Fibroblast of lung (primary cell): Measurements from ENCODE around the gene PFAS. TPM values are rescaled to one million over a fixed set of nuclear protein-coding genes. Genes with fewer than 3 reads are reported as not detected.

ENCODE experiments used
- DNase-seq, 2 donors: peaks; one replicate each; pipeline versions ENCODE4 v3.0.0 to v3.0.0-alpha.2; 2010; ENCODE audit warnings: low read depth in 2 of 2
- H2AFZ ChIP-seq: 2 replicates; pipeline ENCODE4 v1.5.1; 2012; ENCODE audit warnings: low read length, control low read depth, inconsistent platforms
- H3K27ac ChIP-seq: 2 replicates; pipeline ENCODE4 v1.5.1; 2011; ENCODE audit warnings: low read length, control low read depth; ENCODE audit not compliant: insufficient read depth
- H3K27me3 ChIP-seq: 2 replicates; pipeline ENCODE4 v1.5.1; 2011; ENCODE audit warnings: mild to moderate bottlenecking, low read length; ENCODE audit not compliant: control insufficient read depth, insufficient read depth
- H3K36me3 ChIP-seq: 2 replicates; pipeline ENCODE4 v1.5.1; 2011; ENCODE audit warnings: low read length; ENCODE audit not compliant: control insufficient read depth, insufficient read depth
- H3K4me1 ChIP-seq: 2 replicates; pipeline ENCODE4 v1.5.1; 2011; ENCODE audit warnings: low read length; ENCODE audit not compliant: control insufficient read depth, insufficient read depth; ENCODE audit errors: extremely low read depth
- H3K4me2 ChIP-seq: 2 replicates; pipeline ENCODE4 v1.5.1; 2011; ENCODE audit warnings: low read length, control low read depth; ENCODE audit not compliant: insufficient read depth; ENCODE audit errors: extremely low read depth
- H3K4me3 ChIP-seq, 4 experiments: fragments of 200-600 bp in 1 of 4; sonication (generic) in 1 of 4; replicated peaks in 1 of 4; 2 replicates each; pipeline ENCODE4 v1.5.1; 2011 to 2016; ENCODE audit warnings: low read length in 4 of 4, low read depth in 3 of 4, mild to moderate bottlenecking in 3 of 4, control low read depth in 2 of 4, inconsistent platforms in 1 of 4, mixed read lengths in 1 of 4; ENCODE audit not compliant: insufficient read depth in 1 of 4; ENCODE audit errors: control extremely low read depth in 1 of 4
- H3K79me2 ChIP-seq: 2 replicates; pipeline ENCODE4 v1.5.1; 2012; ENCODE audit warnings: mild to moderate bottlenecking, low read length, inconsistent platforms; ENCODE audit not compliant: control insufficient read depth, insufficient read depth
- H3K9ac ChIP-seq: 2 replicates; pipeline ENCODE4 v1.5.1; 2011; ENCODE audit warnings: mild to moderate bottlenecking, low read length, control low read depth; ENCODE audit not compliant: insufficient read depth
- H3K9me3 ChIP-seq: 2 replicates; pipeline ENCODE4 v1.5.1; 2012; ENCODE audit warnings: low read depth, low read length; ENCODE audit not compliant: control insufficient read depth, insufficient read depth
- H4K20me1 ChIP-seq: 2 replicates; pipeline ENCODE4 v1.5.1; 2011; ENCODE audit warnings: low read length; ENCODE audit not compliant: control insufficient read depth, insufficient read depth; ENCODE audit errors: extremely low read depth
- CTCF ChIP-seq, 2 donors: IDR thresholded peaks in 1 of 2; conservative IDR thresholded peaks in 1 of 2; 1 replicate in 1 of 2; 2 replicates in 1 of 2; pipeline ENCODE4 v1.5.1; 2011 to 2012; ENCODE audit warnings: low read length in 2 of 2, control low read depth in 1 of 2, inconsistent platforms in 1 of 2, low read depth in 1 of 2, mild to moderate bottlenecking in 1 of 2
- EZH2 ChIP-seq: IDR thresholded peaks from 2 replicates; pipeline ENCODE4 v1.5.1; 2012; ENCODE audit warnings: low read length, control low read depth, mild to moderate bottlenecking; ENCODE audit errors: missing control alignments
- polyA plus RNA-seq, 2 donors: library from polyadenylated mRNA; depleted of rRNA in 1 of 2; stranded (reverse) in 1 of 2; unstranded in 1 of 2; fragments of >200 nt; gene quantifications; 2 replicates each; pipeline ENCODE4 v1.2.1, GENCODE V29; 2011 to 2012; ENCODE audit warnings: missing spikeins in 1 of 2
- total RNA-seq: library from RNA; depleted of rRNA; stranded (reverse); fragments of >200 nt; gene quantifications from 2 replicates; pipeline ENCODE4 v1.2.1, GENCODE V29; 2014

PFAS gene
- total and polyA plus RNA-seq, 2 donors (not counting 1 experiment from before 2014, with no cell fraction given): 9.4 to 9.8 TPM

- no peak overlapping the region for H3K9ac ChIP-seq
- no peak for DNase-seq
- H3K79me2 ChIP-seq: no peaks in the 10 kb centered on the region
- H3K36me3 ChIP-seq: peaks cover 1% of the 10 kb centered on the region
- no peaks in the 10 kb centered on the region for H3K9me3 ChIP-seq
- H3K4me1 ChIP-seq: no peaks in the 10 kb centered on the region
- no peaks in the 10 kb centered on the region for H4K20me1 ChIP-seq
- no peak overlapping the region for H3K4me3 ChIP-seq
- no peaks in the 10 kb centered on the region for H3K27me3 ChIP-seq
- TF ChIP-seq EZH2 (no peak), CTCF (conservative IDR thresholded peaks at IDR 0.05 in 1 of 2, IDR thresholded peaks at IDR 0.05 in 1 of 2; ENCODE audit: low read depth in 1 of 2, low read length in 2 of 2) (no peak)
- no peak overlapping the region for H3K4me2 ChIP-seq
- no peak overlapping the region for H3K27ac ChIP-seq
- no peak overlapping the region for H2AFZ ChIP-seq
Observed at GRCh38 chr17:8273884-8274444, 24.9 kb downstream of the PFAS start.

GRCh38 chr17:8274816-8275215 lies 25.7 kb downstream of the PFAS start:
- TF ChIP-seq CTCF (conservative IDR thresholded peaks at IDR 0.05 in 1 of 2, IDR thresholded peaks at IDR 0.05 in 1 of 2; ENCODE audit: low read depth in 1 of 2, low read length in 2 of 2) (no peak), EZH2 (no peak)
- Histone ChIP-seq H3K36me3 (peaks cover 1% of the 10 kb centered on the region), H3K27ac (no peak overlapping the region), H4K20me1 (no peaks in the 10 kb centered on the region), H3K4me3 (no peak overlapping the region), H3K9me3 (no peaks in the 10 kb centered on the region), H3K27me3 (no peaks in the 10 kb centered on the region), H2AFZ (no peak overlapping the region), H3K79me2 (no peaks in the 10 kb centered on the region), H3K4me1 (no peaks in the 10 kb centered on the region), H3K4me2 (no peak overlapping the region), H3K9ac (no peak overlapping the region)
- DNase-seq: no peak

GRCh38 chr17:8275421-8276290 lies 26.6 kb downstream of the PFAS start:
- Histone ChIP-seq H3K9ac (no peak overlapping the region), H4K20me1 (no peaks in the 10 kb centered on the region), H3K79me2 (no peaks in the 10 kb centered on the region), H2AFZ (no peak overlapping the region), H3K27me3 (no peaks in the 10 kb centered on the region), H3K4me3 (no peak overlapping the region), H3K36me3 (peaks cover 1% of the 10 kb centered on the region), H3K4me2 (no peak overlapping the region), H3K27ac (no peak overlapping the region), H3K9me3 (no peaks in the 10 kb centered on the region), H3K4me1 (no peaks in the 10 kb centered on the region)
- TF ChIP-seq CTCF (conservative IDR thresholded peaks at IDR 0.05 in 1 of 2, IDR thresholded peaks at IDR 0.05 in 1 of 2; ENCODE audit: low read depth in 1 of 2, low read length in 2 of 2) (no peak), EZH2 (no peak)
- no peak for DNase-seq
